Peyer's patch (tissue), 4 donors: ENCODE results near the gene NIPA2. TPM values are rescaled to one million over a fixed set of nuclear protein-coding genes. Genes with fewer than 3 reads are reported as not detected.

Source experiments
- DNase-seq, 3 donors: peaks; one replicate each; pipeline ENCODE4 v3.0.0-alpha.2; 2017 to 2019
- H3K27ac ChIP-seq, 4 donors: fragments of 200-600 bp; sonication (generic); one replicate each; pipeline ENCODE4 v1.5.1; 2016 to 2019
- H3K27me3 ChIP-seq, 2 donors: fragments of 200-600 bp; sonication (generic); one replicate each; pipeline ENCODE4 v1.5.1; 2019
- H3K36me3 ChIP-seq, 3 donors: fragments of 200-600 bp; sonication (generic); one replicate each; pipeline ENCODE4 v1.5.1; 2016 to 2019
- H3K4me1 ChIP-seq, 4 donors: fragments of 200-600 bp; sonication (generic); one replicate each; pipeline ENCODE4 v1.5.1; 2016 to 2019
- H3K4me3 ChIP-seq, 4 donors: fragments of 200-600 bp; sonication (generic); 1 replicate in 3 of 4; 2 replicates in 1 of 4; pipeline ENCODE4 v1.5.1; 2016 to 2019; ENCODE audit warnings: mild to moderate bottlenecking in 1 of 4
- H3K9me3 ChIP-seq, 4 donors: fragments of 200-600 bp; sonication (generic); one replicate each; pipeline ENCODE4 v1.5.1; 2016 to 2019; ENCODE audit warnings: mild to moderate bottlenecking in 1 of 4
- CTCF ChIP-seq, 6 experiments: fragments of 450-650 bp in 4 of 6; fragments of 200-600 bp in 2 of 6; sonication (generic) in 1 of 6; IDR thresholded peaks; one replicate each; pipeline ENCODE4 v1.5.1; 2017 to 2019; ENCODE audit warnings: antibody characterized with exemption in 6 of 6, mild to moderate bottlenecking in 3 of 6, moderate library complexity in 1 of 6
- POLR2A ChIP-seq, 2 donors: fragments of 450-650 bp; IDR thresholded peaks; one replicate each; pipeline ENCODE4 v1.5.1; 2017; ENCODE audit warnings: antibody characterized with exemption in 2 of 2, mild to moderate bottlenecking in 2 of 2, moderate library complexity in 2 of 2
- total RNA-seq, 4 donors: library from RNA; depleted of rRNA; stranded (reverse); fragments of >200 nt; gene quantifications; one replicate each; pipeline ENCODE4 v1.1.0, GENCODE V29; 2016

Gene NIPA2
- total RNA-seq, 4 donors from 2014 or later = 46.4 to 79.7 (median 65.7) TPM

- Histone ChIP-seq H3K4me3 (no peak overlapping the region), H3K27me3 (no peaks in the 10 kb centered on the region), H3K27ac (no peak overlapping the region), H3K36me3 (peaks cover 0 to 38% (median 0%) of the 10 kb centered on the region in 3 donors), H3K4me1 (no peaks in the 10 kb centered on the region), H3K9me3 (no peaks in the 10 kb centered on the region)
- DNase-seq = no peak
- TF ChIP-seq POLR2A (IDR thresholded peaks at IDR 0.05) (no peak), CTCF (IDR thresholded peaks at IDR 0.05) (no peak)
Measured at GRCh38 chr15:22893881-22894280, 55.4 kb downstream of the NIPA2 start.

- no peak overlapping the region for H3K4me3 ChIP-seq
- peaks cover 0 to 54% (median 0%) of the 10 kb centered on the region in 3 donors for H3K36me3 ChIP-seq
- H3K9me3 ChIP-seq = no peaks in the 10 kb centered on the region
- H3K27ac ChIP-seq = peak overlapping the region in 2 of 4 donors; percentile 58 to 70
- DNase-seq = peak in 2 of 3 donors; percentile 65 to 80
- H3K4me1 ChIP-seq = no peaks in the 10 kb centered on the region
- H3K27me3 ChIP-seq = no peaks in the 10 kb centered on the region
- TF ChIP-seq POLR2A (IDR thresholded peaks at IDR 0.05) (no peak), CTCF (IDR thresholded peaks at IDR 0.05) (no peak)
Measured at GRCh38 chr15:22895465-22896190, 57.2 kb downstream of the NIPA2 start.

GRCh38 chr15:22902046-22902445 lies 63.6 kb downstream of the NIPA2 start:
- Histone ChIP-seq H3K27ac (no peak overlapping the region), H3K4me3 (no peak overlapping the region), H3K4me1 (no peaks in the 10 kb centered on the region), H3K27me3 (no peaks in the 10 kb centered on the region), H3K36me3 (peaks cover 0 to 67% (median 0%) of the 10 kb centered on the region in 3 donors), H3K9me3 (no peaks in the 10 kb centered on the region)
- no peak for DNase-seq
- no peak for TF ChIP-seq POLR2A (IDR thresholded peaks at IDR 0.05)
- no peak for TF ChIP-seq CTCF (IDR thresholded peaks at IDR 0.05)

- H3K36me3 ChIP-seq = peaks cover 0 to 69% (median 0%) of the 10 kb centered on the region in 3 donors
Measured at GRCh38 chr15:22902578-22902977, 64.1 kb downstream of the NIPA2 start.

GRCh38 chr15:22902981-22903380 lies 64.5 kb downstream of the NIPA2 start:
- Histone ChIP-seq H3K9me3 (no peaks in the 10 kb centered on the region), H3K4me3 (no peak overlapping the region), H3K36me3 (peaks cover 0 to 69% (median 0%) of the 10 kb centered on the region in 3 donors), H3K27ac (no peak overlapping the region), H3K27me3 (no peaks in the 10 kb centered on the region), H3K4me1 (no peaks in the 10 kb centered on the region)
- TF ChIP-seq CTCF (IDR thresholded peaks at IDR 0.05) (no peak), POLR2A (IDR thresholded peaks at IDR 0.05) (no peak)
- DNase-seq = no peak

More at GRCh38 chr15:22902578-22902977, 64.1 kb downstream of the NIPA2 start:
- no peaks in the 10 kb centered on the region for H3K27me3 ChIP-seq
- TF ChIP-seq CTCF (IDR thresholded peaks at IDR 0.05) (no peak), POLR2A (IDR thresholded peaks at IDR 0.05) (no peak)
- DNase-seq = no peak
- H3K4me3 ChIP-seq = no peak overlapping the region
- H3K4me1 ChIP-seq = no peaks in the 10 kb centered on the region
- H3K9me3 ChIP-seq = no peaks in the 10 kb centered on the region
- H3K27ac ChIP-seq = no peak overlapping the region
